Colonic mucosa (tissue), 4 donors: ENCODE results near the gene PTPRN2. TPM values are rescaled to one million over a fixed set of nuclear protein-coding genes. Genes with fewer than 3 reads are reported as not detected.

Experiments
- DNase-seq: peaks from one replicate; pipeline ENCODE4 v3.0.0-alpha.2; 2020
- H3K27ac ChIP-seq: fragments of 200-600 bp; one replicate; pipeline ENCODE4 v1.8.0; 2021
- H3K27me3 ChIP-seq: fragments of 200-600 bp; one replicate; pipeline ENCODE4 v1.8.0; 2021
- H3K36me3 ChIP-seq: fragments of 200-600 bp; one replicate; pipeline ENCODE4 v1.8.0; 2021
- H3K4me1 ChIP-seq: fragments of 200-600 bp; one replicate; pipeline ENCODE4 v1.8.0; 2021; ENCODE audit warnings: mild to moderate bottlenecking
- H3K4me3 ChIP-seq: fragments of 200-600 bp; one replicate; pipeline ENCODE4 v1.8.0; 2021
- H3K9ac ChIP-seq, 2 donors: one replicate each; pipeline ENCODE4 v1.7.0; 2013; ENCODE audit warnings: control low read depth in 2 of 2, low read depth in 2 of 2, low read length in 2 of 2
- H3K9me3 ChIP-seq: fragments of 200-600 bp; one replicate; pipeline ENCODE4 v1.8.0; 2021
- intact Hi-C: fragments of 100-400 bp; cut with DNase I; formaldehyde crosslinking; loops from one replicate; pipeline ENCODE4 v1.14.1; 2022
- total RNA-seq, 2 donors: library from RNA; stranded (reverse); fragmentation: NEBNext Ultra II Directional in 1 of 2; extraction: Animal tissue kit (Norgen Biotek cat#: 25700) in 1 of 2; gene quantifications; one replicate each; pipeline ENCODE4 v1.2.1, GENCODE V29; 2021
- TF ChIP-seq, protein P1 (sequence below): fragments of 200-600 bp; IDR thresholded peaks from one replicate; pipeline ENCODE4 v1.8.0; 2022; ENCODE audit warnings: antibody characterized with exemption, mild to moderate bottlenecking
- donor health status: healthy.
- donor health status: DM: no; HTN: no; CAD: no.
- donor health status: DM: no; HTN: no; CAD: no.

PTPRN2 gene
- total RNA-seq, 2 donors from 2014 or later: 14.7 to 21.6 TPM

DNA sequence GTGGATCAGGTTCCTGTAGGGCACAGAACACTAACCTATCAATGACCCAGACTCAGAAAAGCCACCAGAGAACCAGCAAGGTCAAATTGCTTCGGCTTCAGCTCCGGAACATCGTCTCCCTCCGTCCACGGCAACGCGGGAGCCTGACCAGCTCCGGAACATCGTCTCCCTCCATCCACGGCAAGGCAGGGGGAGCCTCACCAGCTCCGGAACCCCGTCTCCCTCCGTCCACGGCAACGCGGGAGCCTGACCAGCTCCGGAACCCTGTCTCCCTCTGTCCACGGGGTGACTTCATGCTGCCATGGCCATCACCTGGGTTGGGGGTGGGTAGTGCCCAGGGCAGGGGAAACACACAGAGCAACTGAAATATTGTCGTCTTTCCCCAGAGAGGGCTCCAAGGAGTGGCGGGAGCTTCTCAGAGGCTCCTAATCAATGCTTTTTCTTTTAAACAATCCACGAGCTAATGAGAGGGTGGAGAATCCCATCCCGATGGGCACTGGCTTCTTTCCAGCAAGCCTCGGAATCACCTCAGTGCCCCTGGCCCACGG lies 847.3 kb downstream of the PTPRN2 start:
- no peak overlapping the region for H3K27ac ChIP-seq
- no peaks in the 10 kb centered on the region for H3K36me3 ChIP-seq
- H3K4me1 ChIP-seq: no peaks in the 10 kb centered on the region
- H3K4me3 ChIP-seq: no peak overlapping the region
- no peaks in the 10 kb centered on the region for H3K27me3 ChIP-seq
- H3K9me3 ChIP-seq: no peaks in the 10 kb centered on the region
- intact Hi-C loops: no loop called here
- DNase-seq: no peak
- H3K9ac ChIP-seq: no peak overlapping the region
- TF ChIP-seq, protein P1, sequence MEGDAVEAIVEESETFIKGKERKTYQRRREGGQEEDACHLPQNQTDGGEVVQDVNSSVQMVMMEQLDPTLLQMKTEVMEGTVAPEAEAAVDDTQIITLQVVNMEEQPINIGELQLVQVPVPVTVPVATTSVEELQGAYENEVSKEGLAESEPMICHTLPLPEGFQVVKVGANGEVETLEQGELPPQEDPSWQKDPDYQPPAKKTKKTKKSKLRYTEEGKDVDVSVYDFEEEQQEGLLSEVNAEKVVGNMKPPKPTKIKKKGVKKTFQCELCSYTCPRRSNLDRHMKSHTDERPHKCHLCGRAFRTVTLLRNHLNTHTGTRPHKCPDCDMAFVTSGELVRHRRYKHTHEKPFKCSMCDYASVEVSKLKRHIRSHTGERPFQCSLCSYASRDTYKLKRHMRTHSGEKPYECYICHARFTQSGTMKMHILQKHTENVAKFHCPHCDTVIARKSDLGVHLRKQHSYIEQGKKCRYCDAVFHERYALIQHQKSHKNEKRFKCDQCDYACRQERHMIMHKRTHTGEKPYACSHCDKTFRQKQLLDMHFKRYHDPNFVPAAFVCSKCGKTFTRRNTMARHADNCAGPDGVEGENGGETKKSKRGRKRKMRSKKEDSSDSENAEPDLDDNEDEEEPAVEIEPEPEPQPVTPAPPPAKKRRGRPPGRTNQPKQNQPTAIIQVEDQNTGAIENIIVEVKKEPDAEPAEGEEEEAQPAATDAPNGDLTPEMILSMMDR: no peak

DNA sequence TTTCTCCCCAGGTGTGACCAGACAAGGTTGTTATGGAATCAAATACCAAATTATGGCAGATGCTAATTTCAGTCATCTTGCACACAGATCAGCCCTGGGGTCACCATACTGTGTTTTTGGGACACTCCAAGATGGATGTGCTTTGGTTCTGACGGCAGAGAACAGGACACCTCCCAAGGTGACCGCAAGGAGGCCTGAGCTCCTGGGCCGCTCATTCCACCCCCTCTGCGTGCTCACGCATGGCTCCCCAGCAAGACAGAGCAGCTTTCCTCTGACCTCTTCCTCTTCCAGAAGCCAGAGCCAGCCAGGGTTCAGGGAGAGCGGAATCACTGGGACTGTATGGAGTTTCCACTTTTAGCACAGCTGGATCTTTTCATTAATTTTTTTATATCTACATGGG lies 848.0 kb downstream of the PTPRN2 start:
- Histone ChIP-seq H3K36me3 (no peaks in the 10 kb centered on the region), H3K27ac (no peak overlapping the region), H3K9ac (no peak overlapping the region), H3K9me3 (no peaks in the 10 kb centered on the region), H3K4me3 (no peak overlapping the region), H3K27me3 (no peaks in the 10 kb centered on the region), H3K4me1 (no peaks in the 10 kb centered on the region)
- intact Hi-C loops: no loop called here
- TF ChIP-seq, protein P1: no peak
- no peak for DNase-seq

GRCh38 chr7:157739031-157739430 lies 848.6 kb downstream of the PTPRN2 start:
- H3K36me3 ChIP-seq: no peaks in the 10 kb centered on the region
- no peak overlapping the region for H3K27ac ChIP-seq
- no peak overlapping the region for H3K4me3 ChIP-seq
- no peaks in the 10 kb centered on the region for H3K4me1 ChIP-seq
- no peaks in the 10 kb centered on the region for H3K9me3 ChIP-seq
- DNase-seq: no peak
- no peak overlapping the region for H3K9ac ChIP-seq
- TF ChIP-seq, protein P1: no peak
- intact Hi-C loops: no loop called here
- no peaks in the 10 kb centered on the region for H3K27me3 ChIP-seq

GRCh38 chr7:157738066-157738460 lies 849.6 kb downstream of the PTPRN2 start:
- Histone ChIP-seq H3K36me3 (no peaks in the 10 kb centered on the region), H3K4me1 (no peaks in the 10 kb centered on the region), H3K9me3 (no peaks in the 10 kb centered on the region), H3K27ac (no peak overlapping the region), H3K27me3 (no peaks in the 10 kb centered on the region), H3K4me3 (no peak overlapping the region), H3K9ac (no peak overlapping the region)
- no peak for DNase-seq
- intact Hi-C loops: no loop called here
- TF ChIP-seq, protein P1: no peak

- intact Hi-C loops: no loop called here
- DNase-seq: no peak
Measured at GRCh38 chr7:157737151-157738065, 850.2 kb downstream of the PTPRN2 start.

More at GRCh38 chr7:157737151-157738065, 850.2 kb downstream of the PTPRN2 start:
- TF ChIP-seq, protein P1: no peak
- Histone ChIP-seq H3K9ac (no peak overlapping the region), H3K9me3 (no peaks in the 10 kb centered on the region), H3K27me3 (no peaks in the 10 kb centered on the region), H3K36me3 (no peaks in the 10 kb centered on the region), H3K4me1 (no peaks in the 10 kb centered on the region), H3K4me3 (no peak overlapping the region), H3K27ac (no peak overlapping the region)
